Ascending aorta (tissue), 2 donors: ENCODE data around the gene ATXN1L. TPM values are rescaled to one million over a fixed set of nuclear protein-coding genes. Genes with fewer than 3 reads are reported as not detected.

ENCODE experiments used
- DNase-seq, 2 donors: peaks; one replicate each; pipeline ENCODE4 v3.0.0-alpha.2; 2019; ENCODE audit warnings: low spot score in 2 of 2
- H3K27ac ChIP-seq, 2 donors: fragments of 200-600 bp; sonication (generic); one replicate each; pipeline ENCODE4 v1.5.1; 2016 to 2017; ENCODE audit warnings: mild to moderate bottlenecking in 1 of 2
- H3K27me3 ChIP-seq: fragments of 200-600 bp; sonication (generic); one replicate; pipeline ENCODE4 v1.5.1; 2017
- H3K36me3 ChIP-seq, 2 donors: fragments of 200-600 bp; sonication (generic); one replicate each; pipeline ENCODE4 v1.5.1; 2016
- H3K4me1 ChIP-seq, 2 donors: fragments of 200-600 bp; sonication (generic); one replicate each; pipeline ENCODE4 v1.5.1; 2016 to 2017; ENCODE audit warnings: mild to moderate bottlenecking in 1 of 2
- H3K4me3 ChIP-seq, 2 donors: fragments of 200-600 bp; sonication (generic); one replicate each; pipeline ENCODE4 v1.5.1; 2016 to 2017; ENCODE audit warnings: mild to moderate bottlenecking in 1 of 2
- H3K9me3 ChIP-seq, 2 donors: fragments of 200-600 bp; sonication (generic); one replicate each; pipeline ENCODE4 v1.5.1; 2016
- intact Hi-C: fragments of 100-400 bp; cut with DNase I; formaldehyde crosslinking; loops from one replicate; pipeline ENCODE4 v1.15.1; 2023
- total RNA-seq: library from RNA; depleted of rRNA; stranded (reverse); fragments of >200 nt; gene quantifications from one replicate; pipeline ENCODE4 v1.1.0, GENCODE V29; 2016
- TF ChIP-seq, protein P1 (sequence below), 3 experiments: fragments of 200-600 bp in 2 of 3; fragments of 450-650 bp in 1 of 3; sonication (generic) in 2 of 3; IDR thresholded peaks; one replicate each; pipeline ENCODE4 v1.5.1; 2016 to 2019; ENCODE audit warnings: antibody characterized with exemption in 3 of 3, mild to moderate bottlenecking in 1 of 3, moderate library complexity in 1 of 3

The ATXN1L gene, protein sequence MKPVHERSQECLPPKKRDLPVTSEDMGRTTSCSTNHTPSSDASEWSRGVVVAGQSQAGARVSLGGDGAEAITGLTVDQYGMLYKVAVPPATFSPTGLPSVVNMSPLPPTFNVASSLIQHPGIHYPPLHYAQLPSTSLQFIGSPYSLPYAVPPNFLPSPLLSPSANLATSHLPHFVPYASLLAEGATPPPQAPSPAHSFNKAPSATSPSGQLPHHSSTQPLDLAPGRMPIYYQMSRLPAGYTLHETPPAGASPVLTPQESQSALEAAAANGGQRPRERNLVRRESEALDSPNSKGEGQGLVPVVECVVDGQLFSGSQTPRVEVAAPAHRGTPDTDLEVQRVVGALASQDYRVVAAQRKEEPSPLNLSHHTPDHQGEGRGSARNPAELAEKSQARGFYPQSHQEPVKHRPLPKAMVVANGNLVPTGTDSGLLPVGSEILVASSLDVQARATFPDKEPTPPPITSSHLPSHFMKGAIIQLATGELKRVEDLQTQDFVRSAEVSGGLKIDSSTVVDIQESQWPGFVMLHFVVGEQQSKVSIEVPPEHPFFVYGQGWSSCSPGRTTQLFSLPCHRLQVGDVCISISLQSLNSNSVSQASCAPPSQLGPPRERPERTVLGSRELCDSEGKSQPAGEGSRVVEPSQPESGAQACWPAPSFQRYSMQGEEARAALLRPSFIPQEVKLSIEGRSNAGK
- total RNA-seq, result 11.8 TPM

GRCh38 chr16:71845639-71846430 lies at the start of gene ATXN1L:
ATXN1L (plus strand) TSS chr16:71845976; CDS start chr16:71849741, 3,765 bp downstream.
- DNase-seq, result peak; percentile 65 to 96
- Histone ChIP-seq H3K4me3 (peak within 1 kb of the TSS; percentile 81 to 88), H3K27me3 (no peaks in the 10 kb centered on the region), H3K36me3 (peaks cover 21 to 26% of the 10 kb centered on the region in 2 donors), H3K27ac (peak within 1 kb of the TSS; percentile 83 to 91), H3K9me3 (no peaks in the 10 kb centered on the region), H3K4me1 (peaks cover 0 to 7% of the 10 kb centered on the region in 2 donors)
- intact Hi-C loops, result loop anchor here (1.0 to 2.0 kb wide), 4 partner anchors 28 to 49 kb away; partner anchors contain the start of genes AP1G1 and IST1
- TF ChIP-seq, protein P1, sequence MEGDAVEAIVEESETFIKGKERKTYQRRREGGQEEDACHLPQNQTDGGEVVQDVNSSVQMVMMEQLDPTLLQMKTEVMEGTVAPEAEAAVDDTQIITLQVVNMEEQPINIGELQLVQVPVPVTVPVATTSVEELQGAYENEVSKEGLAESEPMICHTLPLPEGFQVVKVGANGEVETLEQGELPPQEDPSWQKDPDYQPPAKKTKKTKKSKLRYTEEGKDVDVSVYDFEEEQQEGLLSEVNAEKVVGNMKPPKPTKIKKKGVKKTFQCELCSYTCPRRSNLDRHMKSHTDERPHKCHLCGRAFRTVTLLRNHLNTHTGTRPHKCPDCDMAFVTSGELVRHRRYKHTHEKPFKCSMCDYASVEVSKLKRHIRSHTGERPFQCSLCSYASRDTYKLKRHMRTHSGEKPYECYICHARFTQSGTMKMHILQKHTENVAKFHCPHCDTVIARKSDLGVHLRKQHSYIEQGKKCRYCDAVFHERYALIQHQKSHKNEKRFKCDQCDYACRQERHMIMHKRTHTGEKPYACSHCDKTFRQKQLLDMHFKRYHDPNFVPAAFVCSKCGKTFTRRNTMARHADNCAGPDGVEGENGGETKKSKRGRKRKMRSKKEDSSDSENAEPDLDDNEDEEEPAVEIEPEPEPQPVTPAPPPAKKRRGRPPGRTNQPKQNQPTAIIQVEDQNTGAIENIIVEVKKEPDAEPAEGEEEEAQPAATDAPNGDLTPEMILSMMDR (IDR thresholded peaks at IDR 0.05), result no peak

DNA sequence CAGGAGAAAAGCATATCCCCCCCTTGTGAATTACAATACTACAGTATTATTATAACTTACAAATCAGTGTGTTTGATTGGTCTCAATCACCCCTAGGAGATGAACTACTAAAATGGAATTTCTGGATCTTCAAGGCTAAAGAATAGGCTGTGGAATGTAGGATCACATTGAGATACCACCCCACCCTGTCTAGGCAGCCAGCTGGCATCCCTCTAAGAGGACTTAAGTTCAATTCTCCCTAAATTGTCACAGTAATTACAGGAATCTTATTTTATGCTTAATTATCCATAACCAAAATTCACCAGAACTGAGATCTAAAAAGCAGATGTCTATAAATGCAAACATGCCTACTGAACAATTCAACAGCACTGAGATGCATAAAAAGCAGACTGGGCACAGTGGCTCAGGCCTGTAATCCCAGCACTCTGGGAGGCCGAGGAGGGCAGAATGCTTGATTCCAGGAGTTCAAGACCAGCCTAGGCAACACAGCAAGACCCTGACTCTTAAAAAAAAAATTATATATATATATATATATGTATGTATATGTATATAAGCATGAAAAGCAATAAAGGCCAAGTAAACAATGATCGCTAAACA lies 49.2 kb upstream of the ATXN1L start:
- intact Hi-C loops, result no loop called here
- Histone ChIP-seq H3K9me3 (no peaks in the 10 kb centered on the region), H3K27ac (no peak overlapping the region), H3K27me3 (no peaks in the 10 kb centered on the region), H3K4me1 (no peaks in the 10 kb centered on the region), H3K36me3 (peaks cover 16 to 22% of the 10 kb centered on the region in 2 donors), H3K4me3 (no peak overlapping the region)
- DNase-seq, result no peak
- TF ChIP-seq, protein P1 (IDR thresholded peaks at IDR 0.05), result no peak

GRCh38 chr16:71803305-71803690 lies 42.5 kb upstream of the ATXN1L start:
- no peak for DNase-seq
- Histone ChIP-seq H3K36me3 (peaks cover 12 to 13% of the 10 kb centered on the region in 2 donors), H3K9me3 (no peaks in the 10 kb centered on the region), H3K4me3 (no peak overlapping the region), H3K4me1 (peaks cover 9 to 22% of the 10 kb centered on the region in 2 donors), H3K27ac (no peak overlapping the region), H3K27me3 (no peaks in the 10 kb centered on the region)
- TF ChIP-seq, protein P1 (IDR thresholded peaks at IDR 0.05), result no peak
- intact Hi-C loops, result no loop called here

DNA sequence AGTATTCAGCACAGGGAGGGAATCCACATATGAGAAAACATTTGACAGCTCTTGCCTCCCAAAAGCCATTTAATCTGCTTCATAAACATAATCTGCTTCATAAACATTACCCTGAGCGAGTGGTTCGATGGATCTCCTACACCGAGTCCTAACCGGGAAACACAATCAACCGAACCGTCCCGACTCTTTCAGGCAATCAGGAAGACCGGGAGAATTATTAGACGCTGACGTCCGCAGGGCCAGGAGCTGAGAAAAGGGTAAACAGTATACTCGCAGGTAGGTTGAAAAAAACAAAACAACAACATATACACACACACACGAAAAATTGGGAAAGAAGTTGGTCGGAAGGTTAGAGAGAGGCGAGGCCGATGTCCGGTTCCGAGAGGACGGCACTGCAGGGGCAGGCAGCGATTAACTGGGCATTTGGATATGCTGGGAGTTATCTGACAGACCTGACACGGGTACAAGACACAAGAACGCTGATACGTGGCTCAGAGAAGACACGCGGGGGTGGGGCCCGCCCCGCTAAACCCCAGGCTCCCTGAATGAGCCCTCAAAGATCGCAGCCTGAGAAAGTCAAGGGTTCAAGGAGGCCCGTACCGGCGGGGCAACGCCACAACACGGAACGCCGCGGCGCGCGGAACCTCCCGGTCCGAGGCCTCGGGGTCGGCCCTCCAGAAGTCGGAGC lies 37.7 kb upstream of the ATXN1L start:
- Histone ChIP-seq H3K4me3 (peak overlapping the region; percentile 98 to 99), H3K27ac (peak overlapping the region; percentile 100), H3K27me3 (no peaks in the 10 kb centered on the region), H3K4me1 (peaks cover 9 to 24% of the 10 kb centered on the region in 2 donors), H3K36me3 (no peaks in the 10 kb centered on the region), H3K9me3 (no peaks in the 10 kb centered on the region)
- TF ChIP-seq, protein P1 (IDR thresholded peaks at IDR 0.05), result no peak
- DNase-seq, result no peak
- intact Hi-C loops, result loop anchor here (1.0 to 2.0 kb wide), 5 partner anchors 8 to 87 kb away; partner anchors contain the start of genes IST1 and ZNF821
